Upper lobe of left lung (tissue), 6 donors: Measurements from ENCODE around the gene SYNE3. TPM values are rescaled to one million over a fixed set of nuclear protein-coding genes. Genes with fewer than 3 reads are reported as not detected.

ENCODE experiments used
- ATAC-seq, 2 donors: fragments of 200-7000 bp; cut with Tn5 transposase; one replicate each; pipeline ENCODE4 v1.9.1; 2022; ENCODE audit warnings: mild to moderate bottlenecking in 2 of 2, moderate library complexity in 2 of 2; ENCODE audit not compliant: low FRiP score in 2 of 2
- DNase-seq, 2 donors: peaks; one replicate each; pipeline ENCODE4 v3.0.0-alpha.2; 2019 to 2020
- H3K27ac ChIP-seq, 4 donors: fragments of 200-600 bp; sonication (generic); one replicate each; pipeline ENCODE4 v1.5.1; 2016 to 2019
- H3K27me3 ChIP-seq, 4 donors: fragments of 200-600 bp; sonication (generic); one replicate each; pipeline ENCODE4 v1.5.1; 2017 to 2019
- H3K36me3 ChIP-seq, 4 donors: fragments of 200-600 bp; sonication (generic); one replicate each; pipeline ENCODE4 v1.5.1; 2016 to 2019
- H3K4me1 ChIP-seq, 4 donors: fragments of 200-600 bp; sonication (generic); one replicate each; pipeline ENCODE4 v1.5.1; 2018 to 2019
- H3K4me3 ChIP-seq, 4 donors: fragments of 200-600 bp; sonication (generic); one replicate each; pipeline ENCODE4 v1.5.1; 2017 to 2019; ENCODE audit warnings: mild to moderate bottlenecking in 2 of 4, moderate library complexity in 1 of 4
- H3K9me3 ChIP-seq, 4 donors: fragments of 200-600 bp; sonication (generic); one replicate each; pipeline ENCODE4 v1.5.1; 2018 to 2019
- EP300 ChIP-seq, 4 donors: sonication (generic); formaldehyde crosslinking; IDR thresholded peaks; one replicate each; pipeline ENCODE4 v1.5.1; 2017; ENCODE audit warnings: antibody characterized with exemption in 4 of 4, control low read depth in 2 of 4
- POLR2A ChIP-seq, 4 donors: fragments of 450-650 bp; IDR thresholded peaks; one replicate each; pipeline ENCODE4 v1.5.1; 2016 to 2017; ENCODE audit warnings: antibody characterized with exemption in 4 of 4, mild to moderate bottlenecking in 2 of 4
- POLR2AphosphoS5 ChIP-seq, 2 donors: sonication (generic); formaldehyde crosslinking; IDR thresholded peaks; one replicate each; pipeline ENCODE4 v1.5.1; 2017; ENCODE audit warnings: antibody characterized with exemption in 2 of 2
- WGBS, 2 donors: methylation state at CpG; one replicate each; pipeline ENCODE4 v1.1.5; 2017 to 2018; 5-methylcytosine and 5-hydroxymethylcytosine counted together
- total RNA-seq, 6 donors: library from RNA; depleted of rRNA in 4 of 6; stranded (reverse); fragments of >200 nt in 4 of 6; gene quantifications; one replicate each; pipeline versions ENCODE4 v1.1.0 to v1.2.1, GENCODE V29; 2016 to 2021
- TF ChIP-seq, protein P1 (sequence below), 6 experiments: fragments of 450-650 bp in 4 of 6; fragments of 200-600 bp in 2 of 6; sonication (generic) in 2 of 6; IDR thresholded peaks; one replicate each; pipeline ENCODE4 v1.5.1; 2016 to 2019; ENCODE audit warnings: antibody characterized with exemption in 6 of 6
- donor health status: DM: no; HTN: no; CAD: no; lungs with moderate emphysema.
- donor health status: DM: no; HTN: yes; CAD: no; lungs with severe emphysema.

The SYNE3 gene
- total RNA-seq, 6 donors from 2014 or later = 15.6 to 38.8 (median 19.0) TPM

DNA sequence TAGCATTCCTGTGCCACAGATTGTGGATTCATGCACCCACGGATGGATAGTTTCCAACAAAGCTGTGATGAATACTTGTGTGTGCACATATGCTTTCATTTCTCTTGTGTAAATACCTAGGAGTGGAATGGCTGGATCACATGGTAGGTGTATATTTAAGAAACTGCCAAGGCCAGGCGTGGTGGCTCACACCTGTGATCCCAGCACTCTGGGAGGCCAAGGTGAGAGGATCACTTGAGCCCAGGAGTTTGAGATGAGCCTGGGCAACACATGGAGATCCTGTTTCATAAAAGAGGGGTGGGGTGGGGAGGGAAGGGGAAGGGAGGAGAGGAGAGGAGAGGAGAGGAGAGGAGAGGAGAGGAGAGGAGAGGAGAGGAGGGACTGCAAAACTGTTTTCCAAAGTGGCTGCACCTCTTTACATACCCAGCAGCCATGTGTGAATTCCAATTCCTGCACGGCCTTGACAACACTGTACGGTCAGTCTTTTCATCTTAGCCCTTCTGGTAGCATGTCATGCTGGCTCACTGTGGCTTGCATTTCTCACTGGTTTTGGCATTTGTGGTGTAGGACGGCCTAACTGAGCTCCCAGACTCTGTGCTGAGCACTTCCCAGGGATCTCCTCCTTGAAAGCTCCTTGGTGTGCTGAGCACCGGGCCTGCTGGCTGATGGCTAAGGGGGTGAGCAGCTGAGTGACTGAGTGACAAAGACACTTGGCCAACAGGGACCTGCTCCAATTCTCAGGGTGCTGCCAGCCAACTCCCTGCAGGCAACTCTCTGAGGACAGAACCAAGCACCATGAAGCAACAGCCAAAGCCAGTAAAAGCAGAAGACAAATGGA lies 27.9 kb downstream of the SYNE3 start:
- Histone ChIP-seq H3K9me3 (no peaks in the 10 kb centered on the region), H3K27ac (peak overlapping the region in 2 of 4 donors; percentile 14 to 35), H3K4me1 (peaks cover 13 to 27% (median 27%) of the 10 kb centered on the region in 4 donors), H3K36me3 (no peaks in the 10 kb centered on the region), H3K27me3 (no peaks in the 10 kb centered on the region), H3K4me3 (no peak overlapping the region)
- DNase-seq = no peak
- no peak for ATAC-seq
- no peak for TF ChIP-seq EP300 (IDR thresholded peaks at IDR 0.05)
- no peak for TF ChIP-seq POLR2A (IDR thresholded peaks at IDR 0.05)
- no peak for TF ChIP-seq POLR2AphosphoS5 (IDR thresholded peaks at IDR 0.05)
- TF ChIP-seq, protein P1, sequence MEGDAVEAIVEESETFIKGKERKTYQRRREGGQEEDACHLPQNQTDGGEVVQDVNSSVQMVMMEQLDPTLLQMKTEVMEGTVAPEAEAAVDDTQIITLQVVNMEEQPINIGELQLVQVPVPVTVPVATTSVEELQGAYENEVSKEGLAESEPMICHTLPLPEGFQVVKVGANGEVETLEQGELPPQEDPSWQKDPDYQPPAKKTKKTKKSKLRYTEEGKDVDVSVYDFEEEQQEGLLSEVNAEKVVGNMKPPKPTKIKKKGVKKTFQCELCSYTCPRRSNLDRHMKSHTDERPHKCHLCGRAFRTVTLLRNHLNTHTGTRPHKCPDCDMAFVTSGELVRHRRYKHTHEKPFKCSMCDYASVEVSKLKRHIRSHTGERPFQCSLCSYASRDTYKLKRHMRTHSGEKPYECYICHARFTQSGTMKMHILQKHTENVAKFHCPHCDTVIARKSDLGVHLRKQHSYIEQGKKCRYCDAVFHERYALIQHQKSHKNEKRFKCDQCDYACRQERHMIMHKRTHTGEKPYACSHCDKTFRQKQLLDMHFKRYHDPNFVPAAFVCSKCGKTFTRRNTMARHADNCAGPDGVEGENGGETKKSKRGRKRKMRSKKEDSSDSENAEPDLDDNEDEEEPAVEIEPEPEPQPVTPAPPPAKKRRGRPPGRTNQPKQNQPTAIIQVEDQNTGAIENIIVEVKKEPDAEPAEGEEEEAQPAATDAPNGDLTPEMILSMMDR (IDR thresholded peaks at IDR 0.05) = no peak
- 74 to 82% methylated on average over 6 of the region's 6 CpGs for WGBS, 2 donors

DNA sequence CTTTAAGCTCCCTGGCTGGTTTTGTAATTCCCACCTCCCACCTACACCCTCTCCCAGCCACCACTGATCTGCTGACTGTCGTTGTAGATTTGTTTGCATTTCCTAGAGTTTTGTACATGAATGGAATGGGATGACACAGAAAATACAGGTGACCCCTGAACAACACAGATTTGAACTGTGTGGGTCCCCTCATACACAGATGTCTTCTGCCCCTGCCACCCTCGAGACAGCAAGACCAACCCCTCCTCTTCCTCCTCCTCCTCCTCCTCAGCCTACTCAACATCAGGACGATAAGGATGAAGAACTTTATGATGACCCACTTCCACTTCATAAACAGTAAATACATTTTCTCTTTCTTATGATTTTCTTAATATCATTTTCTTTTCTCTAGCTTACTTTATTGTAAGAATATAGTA lies 28.8 kb downstream of the SYNE3 start:
- Histone ChIP-seq H3K4me3 (no peak overlapping the region), H3K36me3 (no peaks in the 10 kb centered on the region), H3K4me1 (peaks cover 21 to 37% (median 35%) of the 10 kb centered on the region in 4 donors), H3K27me3 (no peaks in the 10 kb centered on the region), H3K9me3 (no peaks in the 10 kb centered on the region), H3K27ac (no peak overlapping the region)
- ATAC-seq (no peak), DNase-seq (no peak)
- TF ChIP-seq, protein P1 (IDR thresholded peaks at IDR 0.05) = no peak
- TF ChIP-seq POLR2A (IDR thresholded peaks at IDR 0.05) (no peak), POLR2AphosphoS5 (IDR thresholded peaks at IDR 0.05) (no peak)
- WGBS, 2 donors = 59 to 65% methylated on average over 3 of the region's 3 CpGs

DNA sequence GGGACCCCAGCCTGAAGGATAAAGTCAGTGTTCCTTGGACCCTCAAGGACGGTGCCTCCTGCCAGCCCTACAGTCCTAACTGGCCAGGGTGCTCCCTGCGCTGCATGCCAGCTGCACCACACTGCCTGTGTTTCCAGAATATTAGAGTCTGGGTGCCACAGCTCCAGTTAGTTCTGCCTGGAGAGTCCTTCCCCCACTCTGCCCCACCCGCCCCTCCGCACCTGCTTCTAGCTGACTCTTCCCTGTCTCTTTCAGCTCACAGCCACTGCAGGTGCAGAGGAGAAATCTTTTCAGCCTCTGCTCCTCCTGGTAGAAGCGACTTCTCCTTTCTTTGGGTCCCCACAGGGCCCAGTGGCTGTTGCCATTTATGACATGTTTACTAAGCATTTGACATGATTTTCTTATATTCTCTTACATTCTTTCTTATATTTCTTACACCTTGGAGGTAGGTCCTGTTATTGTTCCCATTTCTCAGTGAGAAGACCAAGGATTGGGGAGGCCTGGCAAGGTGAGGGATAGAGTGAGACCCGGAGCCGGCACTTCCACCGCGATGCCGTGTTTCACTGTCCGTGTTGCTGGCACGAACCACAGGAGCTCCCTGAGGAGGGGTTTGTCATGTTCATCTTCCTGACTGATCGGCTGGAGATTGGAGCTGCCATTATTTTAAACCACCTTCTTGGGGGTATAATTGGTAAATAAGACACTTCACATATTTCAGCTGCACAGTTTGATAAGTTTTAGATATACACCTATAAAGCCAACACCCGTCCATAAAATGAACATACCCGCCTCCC lies 29.4 kb downstream of the SYNE3 start:
- Histone ChIP-seq H3K9me3 (no peaks in the 10 kb centered on the region), H3K27me3 (no peaks in the 10 kb centered on the region), H3K4me1 (peaks cover 21 to 39% (median 35%) of the 10 kb centered on the region in 4 donors), H3K36me3 (no peaks in the 10 kb centered on the region), H3K4me3 (no peak overlapping the region), H3K27ac (no peak overlapping the region)
- DNase-seq = no peak
- TF ChIP-seq POLR2A (IDR thresholded peaks at IDR 0.05) (no peak), EP300 (IDR thresholded peaks at IDR 0.05) (no peak), POLR2AphosphoS5 (IDR thresholded peaks at IDR 0.05) (no peak)
- TF ChIP-seq, protein P1 (IDR thresholded peaks at IDR 0.05) = no peak
- ATAC-seq = no peak
- 84 to 91% methylated on average over 15 of the region's 15 CpGs for WGBS, 2 donors

DNA sequence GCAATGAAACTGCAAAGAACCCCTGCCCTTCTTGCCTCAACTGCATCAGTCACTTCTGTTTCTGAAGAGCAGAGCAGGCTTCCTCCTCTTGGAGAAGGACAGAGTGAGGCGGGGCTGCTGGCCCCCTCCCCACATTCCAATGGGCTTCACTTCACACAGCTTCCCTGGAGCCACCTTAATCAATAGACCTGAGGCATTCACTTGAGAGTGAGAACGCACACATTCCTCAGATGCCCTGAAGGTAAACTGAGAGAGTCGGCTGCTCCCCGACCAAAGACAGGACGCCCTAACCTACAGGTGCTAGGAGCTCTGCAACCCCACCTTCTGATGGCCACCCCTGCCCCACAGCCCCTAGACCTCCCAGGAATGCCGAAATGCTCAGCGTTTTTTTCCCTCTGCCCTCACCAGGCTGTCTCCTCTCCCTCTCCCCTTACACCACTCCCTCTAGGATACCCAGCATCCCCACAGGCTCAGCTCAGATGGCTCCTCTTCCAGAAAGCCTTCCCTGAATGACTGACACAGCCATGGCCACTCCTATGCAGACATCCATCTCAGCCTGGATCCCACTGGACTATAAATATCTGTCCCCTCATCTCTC lies 31.1 kb downstream of the SYNE3 start:
- Histone ChIP-seq H3K9me3 (no peaks in the 10 kb centered on the region), H3K4me1 (peaks cover 21 to 36% (median 31%) of the 10 kb centered on the region in 4 donors), H3K4me3 (no peak overlapping the region), H3K27me3 (no peaks in the 10 kb centered on the region), H3K27ac (no peak overlapping the region), H3K36me3 (peaks cover 0 to 9% (median 0%) of the 10 kb centered on the region in 4 donors)
- ATAC-seq = no peak
- WGBS, 2 donors = 74 to 83% methylated on average over 7 of the region's 7 CpGs
- TF ChIP-seq, protein P1 (IDR thresholded peaks at IDR 0.05) = no peak
- TF ChIP-seq POLR2A (IDR thresholded peaks at IDR 0.05) = no peak
- no peak for TF ChIP-seq POLR2AphosphoS5 (IDR thresholded peaks at IDR 0.05)
- TF ChIP-seq EP300 (IDR thresholded peaks at IDR 0.05) = no peak
- DNase-seq = no peak
